ENCODE measurements around the gene AIG1.

AIG1 gene

GRCh38 chr6:143385636-143386035 is 324.9 kb downstream of the AIG1 start:
- no peak for DNase-seq

GRCh38 chr6:143390278-143390677 is 329.6 kb downstream of the AIG1 start:
- DNase-seq: no peak

Measured in stimulated activated CD4-positive, alpha-beta T cell treated with anti-CD3 and anti-CD28 coated beads, Interleukin-2, amount 100 ng/mL, for 24 hours (primary cell).